ENCODE data around the gene PHC1.

PHC1 gene

GRCh38 chr12:8950221-8950527 lies 35.9 kb downstream of the PHC1 start:
- no peak for DNase-seq (ENCODE audit: low spot score)

- DNase-seq (ENCODE audit: low spot score) = no peak
These were observed 36.6 kb downstream of the PHC1 start for GRCh38 chr12:8950702-8951478.

GRCh38 chr12:8951744-8952143 lies 37.4 kb downstream of the PHC1 start:
- no peak for DNase-seq (ENCODE audit: low spot score)

GRCh38 chr12:8953773-8954402 lies 39.6 kb downstream of the PHC1 start:
- DNase-seq (ENCODE audit: low spot score) = no peak

GRCh38 chr12:8956073-8956472 lies 41.8 kb downstream of the PHC1 start:
- no peak for DNase-seq (ENCODE audit: low spot score)

- DNase-seq (ENCODE audit: low spot score) = no peak
These were observed 42.5 kb downstream of the PHC1 start for GRCh38 chr12:8956772-8957171.

- DNase-seq (ENCODE audit: low spot score) = no peak
These were observed 43.3 kb downstream of the PHC1 start for GRCh38 chr12:8957561-8957960.

GRCh38 chr12:8958066-8958465 lies 43.8 kb downstream of the PHC1 start:
- DNase-seq (ENCODE audit: low spot score) = no peak

- DNase-seq (ENCODE audit: low spot score) = no peak
These were observed 45.9 kb downstream of the PHC1 start for GRCh38 chr12:8960176-8960575.

GRCh38 chr12:8968761-8969160 lies 54.5 kb downstream of the PHC1 start:
- no peak for DNase-seq (ENCODE audit: low spot score)

- DNase-seq (ENCODE audit: low spot score) = no peak
These were observed 55.6 kb downstream of the PHC1 start for GRCh38 chr12:8969861-8970411.

- DNase-seq (ENCODE audit: low spot score) = no peak
These were observed 56.1 kb downstream of the PHC1 start for GRCh38 chr12:8970432-8970831.

- no peak for DNase-seq (ENCODE audit: low spot score)
These were observed 65.8 kb downstream of the PHC1 start for GRCh38 chr12:8980137-8980536.

GRCh38 chr12:8985213-8985754 lies 71.0 kb downstream of the PHC1 start:
- no peak for DNase-seq (ENCODE audit: low spot score)

GRCh38 chr12:8987163-8987562 lies 72.9 kb downstream of the PHC1 start:
- no peak for DNase-seq (ENCODE audit: low spot score)

- no peak for DNase-seq (ENCODE audit: low spot score)
These were observed 73.4 kb downstream of the PHC1 start for GRCh38 chr12:8987685-8988084.

GRCh38 chr12:8989413-8989812 lies 75.1 kb downstream of the PHC1 start, which contains the start of gene KLRG1:
Gene KLRG1, plus strand, starts transcription at chr12:8989546. Its CDS starts 90 bp downstream, at chr12:8989636.
- no peak for DNase-seq (ENCODE audit: low spot score)

Data from left forelimb (tissue), 1 donor.